Spleen (tissue), 11 donors: ENCODE results near the gene TMEM88. TPM values are rescaled to one million over a fixed set of nuclear protein-coding genes. Genes with fewer than 3 reads are reported as not detected.
A peak's percentile ranks its signal among the peaks of the same experiment; 100 is the strongest.

ENCODE experiments used
- DNase-seq: peaks from one replicate; pipeline ENCODE4 v3.0.0-alpha.2; 2020
- H3K27ac ChIP-seq, 8 donors: fragments of 200-600 bp; sonication (generic) in 7 of 8; 1 replicate in 4 of 8; 2 replicates in 4 of 8; pipeline versions ENCODE4 v1.5.0 to v1.8.0; 2016 to 2021; ENCODE audit warnings: inconsistent platforms in 4 of 8, mild to moderate bottlenecking in 4 of 8, moderate library complexity in 1 of 8
- H3K27me3 ChIP-seq, 7 donors: fragments of 200-600 bp; sonication (generic) in 6 of 7; replicated peaks in 1 of 7; 1 replicate in 4 of 7; 2 replicates in 3 of 7; pipeline versions ENCODE4 v1.5.0 to v1.8.0; 2016 to 2021; ENCODE audit warnings: inconsistent platforms in 3 of 7, mild to moderate bottlenecking in 1 of 7
- H3K36me3 ChIP-seq, 6 donors: fragments of 200-600 bp; sonication (generic) in 5 of 6; 1 replicate in 4 of 6; 2 replicates in 2 of 6; pipeline versions ENCODE4 v1.5.0 to v1.8.0; 2016 to 2021; ENCODE audit warnings: inconsistent platforms in 2 of 6
- H3K4me1 ChIP-seq, 6 donors: fragments of 200-600 bp; sonication (generic) in 5 of 6; 1 replicate in 3 of 6; 2 replicates in 3 of 6; pipeline versions ENCODE4 v1.5.0 to v1.8.0; 2016 to 2021; ENCODE audit warnings: inconsistent platforms in 3 of 6
- H3K4me3 ChIP-seq, 8 donors: fragments of 200-600 bp; sonication (generic) in 7 of 8; 1 replicate in 4 of 8; 2 replicates in 4 of 8; pipeline versions ENCODE4 v1.5.0 to v1.8.0; 2016 to 2021; ENCODE audit warnings: inconsistent platforms in 4 of 8, mild to moderate bottlenecking in 4 of 8, moderate library complexity in 2 of 8
- H3K9me3 ChIP-seq, 8 donors: fragments of 200-600 bp; sonication (generic) in 7 of 8; 1 replicate in 4 of 8; 2 replicates in 4 of 8; pipeline versions ENCODE4 v1.5.0 to v1.8.0; 2016 to 2021; ENCODE audit warnings: inconsistent platforms in 4 of 8
- POLR2A ChIP-seq, 3 donors: fragments of 450-650 bp; IDR thresholded peaks; one replicate each; pipeline ENCODE4 v1.5.1; 2017; ENCODE audit warnings: antibody characterized with exemption in 3 of 3, mild to moderate bottlenecking in 1 of 3
- POLR2AphosphoS5 ChIP-seq, 3 donors: sonication (generic); formaldehyde crosslinking; IDR thresholded peaks; one replicate each; pipeline ENCODE4 v1.5.1; 2017; ENCODE audit warnings: antibody characterized with exemption in 3 of 3
- WGBS, 5 donors: extraction: QIAGEN DNeasy Blood & Tissue Kit in 3 of 5; methylation state at CpG; one replicate each; pipeline versions ENCODE4 v1.1.5 to v1.1.7; 2013 to 2018; 5-methylcytosine and 5-hydroxymethylcytosine counted together
- intact Hi-C: fragments of 100-400 bp; cut with DNase I; formaldehyde crosslinking; loops from one replicate; pipeline ENCODE4 v1.15.0; 2023; ENCODE audit warnings: low total_unique reads
- polyA plus RNA-seq, 3 donors: library from polyadenylated mRNA; stranded (reverse); fragments of 200-250 nt; gene quantifications; one replicate each; pipeline ENCODE4 v1.2.1, GENCODE V29; 2013
- total RNA-seq, 7 donors: library from RNA; depleted of rRNA in 3 of 7; stranded (reverse); fragments of >200 nt in 3 of 7; fragmentation: NEBNext Ultra II Directional in 4 of 7; extraction: Animal tissue kit (Norgen Biotek cat#: 25700) in 4 of 7; gene quantifications; one replicate each; pipeline versions ENCODE4 v1.1.0 to v1.2.1, GENCODE V29; 2016 to 2021
- TF ChIP-seq, protein P1 (sequence below), 11 experiments: fragments of 200-600 bp in 7 of 11; fragments of 450-650 bp in 4 of 11; sonication (generic) in 4 of 11; IDR thresholded peaks in 8 of 11; conservative IDR thresholded peaks in 3 of 11; 1 replicate in 7 of 11; 2 replicates in 4 of 11; pipeline versions ENCODE4 v1.4.0 to v1.8.0; 2016 to 2021; ENCODE audit warnings: antibody characterized with exemption in 11 of 11, inconsistent platforms in 4 of 11, mild to moderate bottlenecking in 1 of 11
- donor health status: healthy with polysubstance abuse.
- donor health status: DM: no; HTN: no; CAD: no; lungs with moderate emphysema.
- donor health status: DM: no; HTN: no; CAD: no.
- donor health status: Bipolar disorder and iron deficiency.
- donor health status: healthy.
- donor health status: DM: no; HTN: no; CAD: no.
- donor health status: DM: yes; HTN: yes; CAD: no.

The TMEM88 gene
- total and polyA plus RNA-seq, 10 donors = 5.2 to 31.8 (median 14.5) TPM

DNA sequence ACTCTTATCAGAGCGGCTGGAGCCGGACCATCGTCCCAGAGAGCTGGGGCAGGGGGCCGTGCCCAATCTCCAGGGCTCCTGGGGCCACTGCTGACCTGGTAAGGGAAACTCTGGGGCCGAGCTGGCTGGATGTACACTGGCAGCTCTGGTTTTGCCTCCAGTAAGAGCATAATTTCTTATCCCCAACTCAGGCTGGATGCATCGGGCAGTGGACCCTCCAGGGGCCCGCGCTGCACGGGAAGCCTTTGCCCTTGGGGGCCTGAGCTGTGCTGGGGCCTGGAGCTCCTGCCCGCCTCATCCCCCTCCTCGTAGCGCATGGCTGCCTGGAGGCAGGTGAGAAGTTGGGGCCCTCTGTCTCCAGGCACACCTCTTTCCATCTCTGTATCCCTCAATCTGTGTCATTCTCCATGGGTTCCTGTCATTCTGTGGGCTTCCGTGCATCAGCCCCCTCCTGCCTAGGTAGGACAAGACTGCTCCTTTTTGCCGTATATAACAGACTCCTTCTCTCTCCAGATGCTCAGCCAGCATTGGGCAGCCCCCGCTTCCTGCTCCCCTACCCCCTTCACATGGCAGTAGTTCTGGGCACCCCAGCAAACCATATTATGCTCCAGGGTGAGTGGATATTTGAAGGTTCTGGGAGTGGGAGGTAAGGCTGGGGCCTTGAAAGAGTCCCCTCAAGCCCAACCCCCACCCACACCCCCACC lies 9.4 kb upstream of the TMEM88 start:
- no peaks in the 10 kb centered on the region for H3K9me3 ChIP-seq
- peak overlapping the region; percentile 68 to 91 (median 77) for H3K4me3 ChIP-seq
- 81 to 86% (median 86%) methylated on average over 8 to 15 of the region's 15 CpGs for WGBS, 5 donors
- TF ChIP-seq POLR2AphosphoS5 (IDR thresholded peaks at IDR 0.05) (no peak), POLR2A (IDR thresholded peaks at IDR 0.05) (no peak)
- TF ChIP-seq, protein P1, sequence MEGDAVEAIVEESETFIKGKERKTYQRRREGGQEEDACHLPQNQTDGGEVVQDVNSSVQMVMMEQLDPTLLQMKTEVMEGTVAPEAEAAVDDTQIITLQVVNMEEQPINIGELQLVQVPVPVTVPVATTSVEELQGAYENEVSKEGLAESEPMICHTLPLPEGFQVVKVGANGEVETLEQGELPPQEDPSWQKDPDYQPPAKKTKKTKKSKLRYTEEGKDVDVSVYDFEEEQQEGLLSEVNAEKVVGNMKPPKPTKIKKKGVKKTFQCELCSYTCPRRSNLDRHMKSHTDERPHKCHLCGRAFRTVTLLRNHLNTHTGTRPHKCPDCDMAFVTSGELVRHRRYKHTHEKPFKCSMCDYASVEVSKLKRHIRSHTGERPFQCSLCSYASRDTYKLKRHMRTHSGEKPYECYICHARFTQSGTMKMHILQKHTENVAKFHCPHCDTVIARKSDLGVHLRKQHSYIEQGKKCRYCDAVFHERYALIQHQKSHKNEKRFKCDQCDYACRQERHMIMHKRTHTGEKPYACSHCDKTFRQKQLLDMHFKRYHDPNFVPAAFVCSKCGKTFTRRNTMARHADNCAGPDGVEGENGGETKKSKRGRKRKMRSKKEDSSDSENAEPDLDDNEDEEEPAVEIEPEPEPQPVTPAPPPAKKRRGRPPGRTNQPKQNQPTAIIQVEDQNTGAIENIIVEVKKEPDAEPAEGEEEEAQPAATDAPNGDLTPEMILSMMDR (IDR thresholded peaks at IDR 0.05 in 8 of 11, conservative IDR thresholded peaks at IDR 0.05 in 3 of 11) = no peak
- H3K36me3 ChIP-seq = peaks cover 3 to 61% (median 50%) of the 10 kb centered on the region in 6 donors
- H3K27me3 ChIP-seq = no peaks in the 10 kb centered on the region
- intact Hi-C loops = no loop called here
- peak overlapping the region; percentile 92 to 100 (median 97) for H3K27ac ChIP-seq
- peaks cover 18 to 87% (median 31%) of the 10 kb centered on the region in 6 donors for H3K4me1 ChIP-seq
- no peak for DNase-seq

DNA sequence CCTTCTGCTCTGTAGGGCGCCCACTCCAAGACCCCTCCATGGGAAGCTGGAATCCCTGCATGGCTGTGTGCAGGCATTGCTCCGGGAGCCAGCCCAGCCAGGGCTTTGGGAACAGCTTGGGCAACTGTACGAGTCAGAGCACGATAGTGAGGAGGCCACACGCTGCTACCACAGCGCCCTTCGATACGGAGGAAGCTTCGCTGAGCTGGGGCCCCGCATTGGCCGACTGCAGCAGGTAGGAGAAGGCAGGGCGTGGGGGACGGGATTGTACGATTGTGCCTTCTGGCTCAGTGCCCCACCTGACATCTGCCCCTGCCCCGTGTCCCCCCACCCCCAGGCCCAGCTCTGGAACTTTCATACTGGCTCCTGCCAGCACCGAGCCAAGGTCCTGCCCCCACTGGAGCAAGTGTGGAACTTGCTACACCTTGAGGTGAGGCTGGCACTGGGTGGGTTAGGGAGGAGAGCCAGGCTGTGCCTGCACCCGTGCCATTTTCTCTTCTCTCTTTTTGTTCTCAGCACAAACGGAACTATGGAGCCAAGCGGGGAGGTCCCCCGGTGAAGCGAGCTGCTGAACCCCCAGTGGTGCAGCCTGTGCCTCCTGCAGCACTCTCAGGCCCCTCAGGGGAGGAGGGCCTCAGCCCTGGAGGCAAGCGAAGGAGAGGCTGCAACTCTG lies 8.7 kb upstream of the TMEM88 start:
- peaks cover 12 to 87% (median 30%) of the 10 kb centered on the region in 6 donors for H3K4me1 ChIP-seq
- intact Hi-C loops = no loop called here
- H3K4me3 ChIP-seq = peak overlapping the region in 1 of 8 donors; percentile 85
- no peaks in the 10 kb centered on the region for H3K9me3 ChIP-seq
- no peak for DNase-seq
- peak in 1 of 3 donors; percentile 32 for TF ChIP-seq POLR2AphosphoS5 (IDR thresholded peaks at IDR 0.05)
- TF ChIP-seq POLR2A (IDR thresholded peaks at IDR 0.05) = no peak
- H3K27ac ChIP-seq = peak overlapping the region in 3 of 8 donors; percentile 99 to 100 (median 99)
- peaks cover 3 to 63% (median 57%) of the 10 kb centered on the region in 6 donors for H3K36me3 ChIP-seq
- 87 to 94% (median 91%) methylated on average over 14 to 22 of the region's 22 CpGs for WGBS, 5 donors
- H3K27me3 ChIP-seq = no peaks in the 10 kb centered on the region

DNA sequence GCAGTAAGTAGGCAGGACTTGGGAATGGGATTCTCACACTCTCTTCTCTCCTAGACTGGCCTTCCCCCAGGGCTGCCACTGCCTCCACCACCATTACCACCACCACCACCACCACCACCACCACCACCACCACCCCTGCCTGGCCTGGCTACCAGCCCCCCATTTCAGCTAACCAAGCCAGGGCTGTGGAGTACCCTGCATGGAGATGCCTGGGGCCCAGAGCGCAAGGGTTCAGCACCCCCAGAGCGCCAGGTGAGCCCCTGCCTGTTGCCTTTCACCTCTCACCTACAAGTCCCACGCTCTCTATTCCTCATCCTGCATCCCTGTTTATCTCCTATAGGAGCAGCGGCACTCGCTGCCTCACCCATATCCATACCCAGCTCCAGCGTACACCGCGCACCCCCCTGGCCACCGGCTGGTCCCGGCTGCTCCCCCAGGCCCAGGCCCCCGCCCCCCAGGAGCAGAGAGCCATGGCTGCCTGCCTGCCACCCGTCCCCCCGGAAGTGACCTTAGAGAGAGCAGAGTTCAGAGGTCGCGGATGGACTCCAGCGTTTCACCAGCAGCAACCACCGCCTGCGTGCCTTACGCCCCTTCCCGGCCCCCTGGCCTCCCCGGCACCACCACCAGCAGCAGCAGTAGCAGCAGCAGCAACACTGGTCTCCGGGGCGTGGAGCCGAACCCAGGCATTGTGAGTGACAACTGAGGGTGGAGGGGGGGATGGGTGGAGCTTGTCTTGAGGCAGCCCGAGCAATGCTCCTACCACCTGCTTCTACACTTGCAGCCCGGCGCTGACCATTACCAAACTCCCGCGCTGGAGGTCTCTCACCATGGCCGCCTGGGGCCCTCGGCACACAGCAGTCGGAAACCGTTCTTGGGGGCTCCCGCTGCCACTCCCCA lies 7.9 kb upstream of the TMEM88 start:
- no peaks in the 10 kb centered on the region for H3K27me3 ChIP-seq
- H3K4me3 ChIP-seq = no peak overlapping the region
- peaks cover 3 to 71% (median 64%) of the 10 kb centered on the region in 6 donors for H3K36me3 ChIP-seq
- 84 to 92% (median 90%) methylated on average over 31 to 34 of the region's 34 CpGs for WGBS, 5 donors
- no peak for DNase-seq
- no peaks in the 10 kb centered on the region for H3K9me3 ChIP-seq
- H3K27ac ChIP-seq = peak overlapping the region in 1 of 8 donors; percentile 3
- no peak for TF ChIP-seq POLR2A (IDR thresholded peaks at IDR 0.05)
- peak in 2 of 3 donors; percentile 13 to 62 for TF ChIP-seq POLR2AphosphoS5 (IDR thresholded peaks at IDR 0.05)
- TF ChIP-seq, protein P1 (IDR thresholded peaks at IDR 0.05 in 8 of 11, conservative IDR thresholded peaks at IDR 0.05 in 3 of 11) = no peak
- intact Hi-C loops = no loop called here
- H3K4me1 ChIP-seq = peaks cover 18 to 88% (median 32%) of the 10 kb centered on the region in 6 donors

DNA sequence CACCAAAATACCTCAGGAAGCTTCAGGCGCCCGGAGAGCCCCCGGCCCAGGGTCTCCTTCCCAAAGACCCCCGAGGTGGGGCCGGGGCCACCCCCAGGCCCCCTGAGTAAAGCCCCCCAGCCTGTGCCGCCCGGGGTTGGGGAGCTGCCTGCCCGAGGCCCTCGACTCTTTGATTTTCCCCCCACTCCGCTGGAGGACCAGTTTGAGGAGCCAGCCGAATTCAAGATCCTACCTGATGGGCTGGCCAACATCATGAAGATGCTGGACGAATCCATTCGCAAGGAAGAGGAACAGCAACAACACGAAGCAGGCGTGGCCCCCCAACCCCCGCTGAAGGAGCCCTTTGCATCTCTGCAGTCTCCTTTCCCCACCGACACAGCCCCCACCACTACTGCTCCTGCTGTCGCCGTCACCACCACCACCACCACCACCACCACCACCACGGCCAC lies 6.7 kb upstream of the TMEM88 start:
- intact Hi-C loops = no loop called here
- Histone ChIP-seq H3K4me3 (no peak overlapping the region), H3K9me3 (no peaks in the 10 kb centered on the region), H3K27ac (peak overlapping the region in 1 of 8 donors; percentile 11), H3K4me1 (peaks cover 20 to 89% (median 35%) of the 10 kb centered on the region in 6 donors), H3K36me3 (peaks cover 3 to 82% (median 75%) of the 10 kb centered on the region in 6 donors), H3K27me3 (no peaks in the 10 kb centered on the region)
- DNase-seq = no peak
- 84 to 92% (median 88%) methylated on average over 16 to 20 of the region's 20 CpGs for WGBS, 5 donors
- TF ChIP-seq POLR2AphosphoS5 (IDR thresholded peaks at IDR 0.05) = no peak
- TF ChIP-seq, protein P1 (IDR thresholded peaks at IDR 0.05 in 8 of 11, conservative IDR thresholded peaks at IDR 0.05 in 3 of 11) = no peak
- no peak for TF ChIP-seq POLR2A (IDR thresholded peaks at IDR 0.05)
